ENCODE results near the gene POLR1A. TPM values are rescaled to one million over a fixed set of nuclear protein-coding genes. Genes with fewer than 3 reads are reported as not detected.

Gene POLR1A
- polyA plus RNA-seq, 1 donor from 2014 or later = 2.7 TPM

GRCh38 chr2:86075886-86076285 lies 29.8 kb downstream of the POLR1A start:
- Mint-ChIP-seq H3K9me3 (peaks cover 0 to 2% (median 0%) of the 10 kb centered on the region in 3 donors), H3K27me3 (no peaks in the 10 kb centered on the region), H3K36me3 (peaks cover 4% of the 10 kb centered on the region), H3K27ac (peak overlapping the region in 1 of 3 donors; percentile 80), H3K4me3 (no peak overlapping the region), H3K4me1 (peaks cover 34 to 42% (median 40%) of the 10 kb centered on the region in 3 donors)

DNA sequence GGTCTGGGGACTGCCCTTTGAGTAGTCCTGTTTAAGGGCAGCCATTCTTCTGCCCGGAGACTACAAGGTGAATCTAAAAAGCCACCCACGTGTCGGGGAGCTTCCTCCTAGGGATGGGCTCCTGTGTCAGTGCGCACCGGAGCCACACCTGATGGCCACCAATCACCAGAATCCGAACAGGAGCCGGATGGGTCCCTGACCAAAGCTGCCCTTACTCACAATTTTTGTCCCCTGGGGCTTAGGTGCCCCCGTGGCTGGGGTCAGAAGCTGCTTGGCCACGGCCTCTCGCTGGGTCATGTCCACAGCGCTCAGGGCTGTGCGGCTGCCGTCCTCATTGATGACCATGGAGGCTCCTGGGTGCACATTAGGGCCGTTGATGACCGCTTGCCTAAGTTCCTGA lies 30.9 kb downstream of the POLR1A start:
- H3K27ac Mint-ChIP-seq = no peak overlapping the region
- peaks cover 31 to 32% (median 32%) of the 10 kb centered on the region in 3 donors for H3K4me1 Mint-ChIP-seq
- H3K36me3 Mint-ChIP-seq = peaks cover 6% of the 10 kb centered on the region
- H3K27me3 Mint-ChIP-seq = no peaks in the 10 kb centered on the region
- H3K9me3 Mint-ChIP-seq = peaks cover 0 to 2% (median 0%) of the 10 kb centered on the region in 3 donors
- no peak overlapping the region for H3K4me3 Mint-ChIP-seq

DNA sequence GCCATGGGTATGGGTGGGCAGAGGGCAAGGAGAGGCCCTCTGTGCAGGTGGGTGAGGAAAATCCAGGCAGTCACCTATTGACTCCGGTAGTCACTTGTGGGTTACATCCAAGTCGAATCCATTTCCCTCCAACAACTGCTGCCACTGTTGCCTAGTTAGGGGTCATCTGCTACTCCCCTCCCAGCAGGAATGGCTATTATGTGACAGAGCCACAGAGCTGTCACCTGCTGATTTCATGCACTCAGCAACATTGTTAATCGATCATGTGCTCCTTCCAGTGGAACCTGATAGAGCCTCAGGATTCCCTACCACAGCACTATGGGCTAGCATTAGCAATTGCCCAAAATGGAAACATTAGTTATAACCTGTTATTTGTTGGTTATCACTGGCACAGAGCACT lies 31.4 kb downstream of the POLR1A start:
- Mint-ChIP-seq H3K27me3 (no peaks in the 10 kb centered on the region), H3K4me1 (peaks cover 27 to 30% (median 29%) of the 10 kb centered on the region in 3 donors), H3K9me3 (peaks cover 0 to 2% (median 0%) of the 10 kb centered on the region in 3 donors), H3K27ac (no peak overlapping the region), H3K36me3 (peaks cover 9% of the 10 kb centered on the region), H3K4me3 (no peak overlapping the region)

DNA sequence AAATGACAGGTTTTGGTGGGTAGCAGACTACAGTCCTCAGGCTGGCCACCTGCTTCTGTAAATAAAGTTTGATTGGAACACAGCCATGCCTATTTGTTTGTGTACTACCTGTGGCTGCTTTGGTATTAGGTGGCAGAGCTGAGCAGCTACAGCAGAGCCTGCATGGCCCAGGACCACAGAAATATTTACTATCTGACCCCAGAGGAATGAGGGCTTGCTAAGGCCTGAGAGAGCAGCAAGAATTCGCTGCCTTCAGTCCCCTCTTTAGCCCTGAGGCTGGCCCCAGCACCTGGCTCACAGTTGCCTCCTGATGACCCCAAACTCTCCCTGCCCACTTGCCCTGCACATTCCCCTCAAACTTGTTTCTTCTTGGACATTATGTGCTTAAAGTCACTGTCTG lies 32.5 kb downstream of the POLR1A start:
- peak overlapping the region in 1 of 4 donors; percentile 60 for H3K4me3 Mint-ChIP-seq
- no peaks in the 10 kb centered on the region for H3K27me3 Mint-ChIP-seq
- H3K36me3 Mint-ChIP-seq = peaks cover 10% of the 10 kb centered on the region
- peak overlapping the region; percentile 96 to 97 (median 97) for H3K27ac Mint-ChIP-seq
- H3K9me3 Mint-ChIP-seq = peaks cover 0 to 2% (median 0%) of the 10 kb centered on the region in 3 donors
- peaks cover 19 to 24% (median 21%) of the 10 kb centered on the region in 3 donors for H3K4me1 Mint-ChIP-seq

GRCh38 chr2:86072271-86072858 lies 33.3 kb downstream of the POLR1A start:
- Mint-ChIP-seq H3K27ac (peak overlapping the region; percentile 96 to 97 (median 97)), H3K4me1 (peaks cover 19 to 27% (median 22%) of the 10 kb centered on the region in 3 donors), H3K27me3 (no peaks in the 10 kb centered on the region), H3K4me3 (peak overlapping the region in 3 of 4 donors; percentile 44 to 84 (median 52)), H3K9me3 (peaks cover 0 to 2% (median 0%) of the 10 kb centered on the region in 3 donors), H3K36me3 (peaks cover 10% of the 10 kb centered on the region)

DNA sequence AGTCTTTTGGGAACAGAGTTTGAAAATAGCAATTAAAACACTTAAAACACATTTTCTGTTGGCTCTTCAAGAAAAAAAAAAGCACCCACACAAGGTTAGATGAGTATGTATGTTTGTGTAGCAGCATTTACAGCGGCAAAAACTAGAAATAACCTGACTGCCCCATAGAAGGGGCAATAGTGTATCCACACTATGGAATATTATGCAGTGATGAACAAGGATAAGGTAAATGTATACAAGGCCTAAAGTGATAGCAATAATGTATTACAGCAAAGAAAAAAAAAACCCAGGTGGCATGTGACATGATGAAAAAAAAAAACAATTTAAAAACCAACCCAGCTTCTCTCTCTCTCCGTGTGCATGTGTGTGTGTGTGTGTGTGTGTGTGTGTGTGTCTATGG lies 34.8 kb downstream of the POLR1A start:
- H3K27ac Mint-ChIP-seq = peak overlapping the region in 2 of 3 donors; percentile 7 to 97
- H3K27me3 Mint-ChIP-seq = no peaks in the 10 kb centered on the region
- H3K36me3 Mint-ChIP-seq = peaks cover 12% of the 10 kb centered on the region
- H3K4me1 Mint-ChIP-seq = peaks cover 19 to 25% (median 19%) of the 10 kb centered on the region in 3 donors
- H3K9me3 Mint-ChIP-seq = peaks cover 0 to 2% (median 0%) of the 10 kb centered on the region in 3 donors
- no peak overlapping the region for H3K4me3 Mint-ChIP-seq

- H3K4me1 Mint-ChIP-seq = peaks cover 19 to 27% (median 19%) of the 10 kb centered on the region in 3 donors
- no peak overlapping the region for H3K4me3 Mint-ChIP-seq
- no peaks in the 10 kb centered on the region for H3K27me3 Mint-ChIP-seq
- H3K36me3 Mint-ChIP-seq = peaks cover 18% of the 10 kb centered on the region
- no peak overlapping the region for H3K27ac Mint-ChIP-seq
- H3K9me3 Mint-ChIP-seq = peaks cover 0 to 2% (median 0%) of the 10 kb centered on the region in 3 donors
Observed at GRCh38 chr2:86069783-86070339, 35.8 kb downstream of the POLR1A start.

DNA sequence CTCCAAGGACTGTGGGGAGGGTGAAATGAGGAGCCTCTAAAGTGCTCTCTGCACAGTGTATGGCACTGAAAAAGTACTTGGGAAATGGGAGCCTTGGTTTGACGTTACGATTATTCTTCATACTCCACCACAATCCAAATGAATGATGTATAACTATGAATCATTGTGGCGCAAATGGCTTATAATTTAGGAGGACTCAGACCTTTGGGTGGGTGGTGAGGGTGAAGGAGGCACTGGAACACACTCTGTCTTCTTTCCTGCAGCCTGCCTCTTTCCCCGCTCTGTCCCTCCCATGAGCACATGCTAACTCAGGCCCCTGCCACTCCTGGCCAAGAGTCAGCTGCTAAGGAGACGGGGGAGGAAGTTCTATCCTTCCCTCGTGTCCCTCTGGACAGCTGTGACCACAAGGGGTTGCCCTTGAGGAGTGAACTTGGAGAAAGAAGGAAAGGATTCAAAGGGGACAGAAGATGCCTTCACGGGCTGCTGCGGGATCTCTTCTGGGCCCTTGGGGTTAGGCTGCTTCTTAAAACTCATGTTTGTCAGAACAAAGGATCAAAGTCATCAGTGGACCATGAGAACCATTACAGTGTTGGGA lies 36.5 kb downstream of the POLR1A start:
- Mint-ChIP-seq H3K9me3 (peaks cover 0 to 4% (median 0%) of the 10 kb centered on the region in 3 donors), H3K36me3 (peaks cover 21% of the 10 kb centered on the region), H3K27ac (peak overlapping the region in 1 of 3 donors; percentile 43), H3K4me1 (peaks cover 22 to 30% (median 23%) of the 10 kb centered on the region in 3 donors), H3K4me3 (no peak overlapping the region), H3K27me3 (no peaks in the 10 kb centered on the region)

GRCh38 chr2:86068648-86069047 lies 37.0 kb downstream of the POLR1A start:
- Mint-ChIP-seq H3K27me3 (no peaks in the 10 kb centered on the region), H3K4me1 (peaks cover 26 to 30% (median 29%) of the 10 kb centered on the region in 3 donors), H3K27ac (peak overlapping the region in 1 of 3 donors; percentile 43), H3K4me3 (no peak overlapping the region), H3K9me3 (peaks cover 0 to 6% (median 3%) of the 10 kb centered on the region in 3 donors), H3K36me3 (peaks cover 27% of the 10 kb centered on the region)

- Mint-ChIP-seq H3K36me3 (peaks cover 31% of the 10 kb centered on the region), H3K4me1 (peaks cover 25 to 29% (median 27%) of the 10 kb centered on the region in 3 donors), H3K4me3 (peak overlapping the region in 1 of 4 donors; percentile 41), H3K27me3 (no peaks in the 10 kb centered on the region), H3K27ac (no peak overlapping the region), H3K9me3 (peaks cover 0 to 10% (median 3%) of the 10 kb centered on the region in 3 donors)
Observed at GRCh38 chr2:86068136-86068588, 37.5 kb downstream of the POLR1A start.

GRCh38 chr2:86066915-86067314 lies 38.8 kb downstream of the POLR1A start:
- Mint-ChIP-seq H3K9me3 (peaks cover 0 to 12% (median 3%) of the 10 kb centered on the region in 3 donors), H3K27ac (no peak overlapping the region), H3K27me3 (no peaks in the 10 kb centered on the region), H3K36me3 (peaks cover 36% of the 10 kb centered on the region), H3K4me3 (no peak overlapping the region), H3K4me1 (peaks cover 15 to 18% (median 17%) of the 10 kb centered on the region in 3 donors)

GRCh38 chr2:86066007-86066578 lies 39.6 kb downstream of the POLR1A start:
- Mint-ChIP-seq H3K36me3 (peaks cover 42% of the 10 kb centered on the region), H3K4me3 (no peak overlapping the region), H3K27me3 (no peaks in the 10 kb centered on the region), H3K9me3 (peaks cover 0 to 11% (median 3%) of the 10 kb centered on the region in 3 donors), H3K4me1 (peaks cover 10 to 14% (median 11%) of the 10 kb centered on the region in 3 donors), H3K27ac (no peak overlapping the region)

GRCh38 chr2:86065512-86065911 lies 40.2 kb downstream of the POLR1A start:
- Mint-ChIP-seq H3K27me3 (no peaks in the 10 kb centered on the region), H3K27ac (peak overlapping the region in 1 of 3 donors; percentile 54), H3K9me3 (peaks cover 0 to 10% (median 3%) of the 10 kb centered on the region in 3 donors), H3K36me3 (peaks cover 40% of the 10 kb centered on the region), H3K4me1 (peaks cover 7 to 11% (median 10%) of the 10 kb centered on the region in 3 donors), H3K4me3 (peak overlapping the region in 1 of 4 donors; percentile 81)

- H3K4me1 Mint-ChIP-seq = peaks cover 7 to 10% (median 9%) of the 10 kb centered on the region in 3 donors
- H3K9me3 Mint-ChIP-seq = peaks cover 0 to 10% (median 3%) of the 10 kb centered on the region in 3 donors
- H3K27ac Mint-ChIP-seq = no peak overlapping the region
- H3K4me3 Mint-ChIP-seq = peak overlapping the region in 1 of 4 donors; percentile 42
- H3K36me3 Mint-ChIP-seq = peaks cover 37% of the 10 kb centered on the region
- H3K27me3 Mint-ChIP-seq = no peaks in the 10 kb centered on the region
Observed at GRCh38 chr2:86064006-86064405, 41.7 kb downstream of the POLR1A start.

DNA sequence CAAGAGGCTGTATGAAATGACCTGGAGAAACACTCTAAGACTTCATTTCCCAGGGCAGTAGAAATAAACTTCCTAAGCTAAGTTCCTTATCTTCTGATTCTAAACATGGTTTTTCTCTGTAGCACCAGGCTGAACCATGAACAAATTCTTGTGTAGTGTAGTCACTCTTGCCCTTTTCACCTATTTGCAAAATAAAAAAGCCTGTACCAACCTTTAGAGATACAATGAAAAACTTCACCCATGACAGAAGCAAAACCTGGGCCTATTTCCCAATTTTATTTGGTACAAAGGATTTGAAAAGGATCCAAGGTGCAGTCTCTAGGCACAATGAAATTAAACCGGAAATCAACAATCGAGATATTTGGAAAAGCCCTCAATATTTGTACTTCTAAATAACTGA lies 43.6 kb downstream of the POLR1A start:
- no peak overlapping the region for H3K4me3 Mint-ChIP-seq
- H3K4me1 Mint-ChIP-seq = peaks cover 4 to 9% (median 7%) of the 10 kb centered on the region in 3 donors
- no peaks in the 10 kb centered on the region for H3K27me3 Mint-ChIP-seq
- no peak overlapping the region for H3K27ac Mint-ChIP-seq
- H3K36me3 Mint-ChIP-seq = peaks cover 35% of the 10 kb centered on the region
- H3K9me3 Mint-ChIP-seq = peaks cover 0 to 10% (median 3%) of the 10 kb centered on the region in 3 donors
